Endothelial cell of umbilical vein (primary cell): ENCODE measurements around the gene DESI1. TPM values are rescaled to one million over a fixed set of nuclear protein-coding genes. Genes with fewer than 3 reads are reported as not detected.
A peak's percentile ranks its signal among the peaks of the same experiment; 100 is the strongest.
"Not testable (repeated sequence)": the region's sequence is repeated elsewhere in the genome, so short reads cannot be mapped to it uniquely, and the experiment has no call there.

Source experiments
- BruUV-seq: library from RNA; stranded (reverse); fragments of 400-500 nt; replicated peaks from 2 replicates; lab custom pipeline; 2021; lab: Mats Ljungman, UMichigan
- CTCF ChIA-PET: fragments of 300-600, 350-600 bp; sonication (Branson Sonifier 250); formaldehyde crosslinking; loops from one replicate; lab custom pipeline; 2021; ENCODE audit warnings: antibody characterized with exemption, inconsistent platforms; lab: Charles Lee
- POLR2A ChIA-PET: fragments of 300-600, 350-600 bp; sonication (Branson Sonifier 250); formaldehyde crosslinking; loops from one replicate; lab custom pipeline; 2021; ENCODE audit warnings: antibody characterized with exemption, inconsistent platforms; lab: Charles Lee
- DNase-seq: peaks from one replicate; pipeline ENCODE4 v3.0.0-alpha.2; 2011; ENCODE audit warnings: low read depth, low spot score
- FAIRE-seq: peaks from 2 replicates; lab custom pipeline; 2011; peaks lifted over from hg19 to GRCh38; lab: Jason Lieb, UNC
- H2AFZ ChIP-seq: 2 replicates; pipeline ENCODE4 v1.6.0; 2012; ENCODE audit warnings: low read depth, low read length, control low read depth, inconsistent platforms
- H3K27ac ChIP-seq: 2 replicates; pipeline ENCODE4 v1.5.1; 2011; ENCODE audit warnings: low read depth, mild to moderate bottlenecking, control low read depth, low read length, moderate library complexity; ENCODE audit not compliant: insufficient read depth
- H3K27me3 ChIP-seq, 2 experiments: 2 replicates each; pipeline versions ENCODE4 v1.6.0 to v1.6.1; 2011; ENCODE audit warnings: low read length in 2 of 2, mixed read lengths in 1 of 2; ENCODE audit not compliant: control insufficient read depth in 2 of 2, insufficient read depth in 2 of 2
- H3K36me3 ChIP-seq, 2 experiments: 2 replicates in 1 of 2; 3 replicates in 1 of 2; pipeline ENCODE4 v1.5.1; 2011; ENCODE audit warnings: low read length in 2 of 2, mild to moderate bottlenecking in 1 of 2, moderate library complexity in 1 of 2; ENCODE audit not compliant: control insufficient read depth in 2 of 2, insufficient read depth in 2 of 2; ENCODE audit errors: extremely low read depth in 1 of 2
- H3K4me1 ChIP-seq: 3 replicates; pipeline ENCODE4 v1.5.1; 2011; ENCODE audit warnings: mild to moderate bottlenecking, low read length; ENCODE audit not compliant: control insufficient read depth, insufficient read depth; ENCODE audit errors: extremely low read depth
- H3K4me2 ChIP-seq: 2 replicates; pipeline ENCODE4 v1.6.1; 2011; ENCODE audit warnings: low read length, control low read depth, mixed read lengths; ENCODE audit not compliant: insufficient read depth
- H3K4me3 ChIP-seq, 3 experiments: fragments of 200-600 bp in 1 of 3; sonication (generic), shearing (Covaris generic) in 1 of 3; replicated peaks in 1 of 3; 2 replicates each; pipeline ENCODE4 v1.5.1; 2011 to 2016; ENCODE audit warnings: control low read depth in 3 of 3, low read length in 3 of 3, mild to moderate bottlenecking in 2 of 3, inconsistent platforms in 1 of 3, low read depth in 1 of 3, moderate library complexity in 1 of 3; ENCODE audit not compliant: insufficient read depth in 1 of 3
- H3K79me2 ChIP-seq: 2 replicates; pipeline ENCODE4 v1.6.0; 2012; ENCODE audit warnings: low read length, inconsistent platforms; ENCODE audit not compliant: control insufficient read depth, insufficient read depth
- H3K9ac ChIP-seq: replicated peaks from 2 replicates; pipeline ENCODE3; 2011; ENCODE audit warnings: low read length, control low read depth; ENCODE audit not compliant: insufficient read depth; ENCODE audit errors: extremely low read depth
- H3K9me1 ChIP-seq: replicated peaks from 3 replicates; pipeline ENCODE4 v1.6.0; 2011; ENCODE audit warnings: mild to moderate bottlenecking, low read length; ENCODE audit not compliant: control insufficient read depth, insufficient read depth; ENCODE audit errors: extremely low read depth
- H3K9me3 ChIP-seq: replicated peaks from 2 replicates; pipeline ENCODE4 v1.5.1; 2012; ENCODE audit warnings: low read length, inconsistent platforms; ENCODE audit not compliant: control insufficient read depth, insufficient read depth
- H4K20me1 ChIP-seq: replicated peaks from 2 replicates; pipeline ENCODE3; 2011; ENCODE audit warnings: mild to moderate bottlenecking, low read length; ENCODE audit not compliant: control insufficient read depth, insufficient read depth; ENCODE audit errors: extremely low read depth
- EZH2 ChIP-seq: IDR thresholded peaks from 2 replicates; pipeline ENCODE4 v1.6.1; 2012; ENCODE audit warnings: borderline replicate concordance, low read depth, mild to moderate bottlenecking, moderate library complexity, low read length, inconsistent platforms; ENCODE audit not compliant: severe bottlenecking
- FOS ChIP-seq: IDR thresholded peaks from 2 replicates; pipeline ENCODE4 v1.6.1; 2011; ENCODE audit warnings: mild to moderate bottlenecking, low read length, moderate library complexity, borderline replicate concordance; ENCODE audit not compliant: insufficient read depth
- GATA2 ChIP-seq: IDR thresholded peaks from 2 replicates; pipeline ENCODE4 v1.7.0; 2011; ENCODE audit warnings: low read depth, mild to moderate bottlenecking, moderate library complexity, mixed read lengths, low read length; ENCODE audit not compliant: insufficient read length, insufficient read depth
- JUN ChIP-seq: IDR thresholded peaks from 2 replicates; pipeline ENCODE4 v1.6.1; 2011; ENCODE audit warnings: borderline replicate concordance, low read depth; ENCODE audit not compliant: insufficient read length, insufficient read depth
- MYC ChIP-seq: IDR thresholded peaks from one replicate; pipeline ENCODE4 v1.6.1; 2011; ENCODE audit warnings: mild to moderate bottlenecking, low read depth, low read length
- POLR2A ChIP-seq: IDR thresholded peaks from 2 replicates; pipeline ENCODE4 v1.6.1; 2012; ENCODE audit warnings: low read depth, mild to moderate bottlenecking, control low read depth, low read length
- POLR2AphosphoS5 ChIP-seq: IDR thresholded peaks from 2 replicates; pipeline ENCODE4 v1.6.1; 2012; ENCODE audit warnings: low read depth, mild to moderate bottlenecking, control low read depth, low read length, moderate library complexity; ENCODE audit not compliant: insufficient read depth
- dilution Hi-C: fragments of 300-500 bp; cut with MboI; formaldehyde crosslinking; loops from one replicate; pipeline ENCODE4 v1.15.0; 2019; ENCODE audit warnings: low sequenced_read_pairs; ENCODE audit not compliant: extremely low pct_ligation_motif_present
- intact Hi-C: fragments of 100-400 bp; cut with micrococcal nuclease; formaldehyde crosslinking; loops from one replicate; pipeline ENCODE4 v1.10.0; 2022
- polyA plus RNA-seq, 4 experiments: library from polyadenylated mRNA; depleted of rRNA in 3 of 4; stranded (reverse) in 3 of 4; unstranded in 1 of 4; fragments of >200 nt; gene quantifications; 2 replicates each; pipeline versions ENCODE4 v1.2.1 to v1.2.3, GENCODE V29; 2011 to 2012; ENCODE audit warnings: missing spikeins in 1 of 4
- total RNA-seq: library from RNA; stranded (reverse); gene quantifications from 2 replicates; pipeline ENCODE4 v1.2.3, GENCODE V29; 2021
- TF ChIP-seq, protein P1 (sequence below): IDR thresholded peaks from 2 replicates; pipeline ENCODE4 v1.6.1; 2011; ENCODE audit not compliant: insufficient read depth, insufficient read length
- TF ChIP-seq, protein P2 (sequence below), 2 donors: IDR thresholded peaks; 1 replicate in 1 of 2; 2 replicates in 1 of 2; pipeline ENCODE4 v1.5.1; 2011; ENCODE audit warnings: low read length in 2 of 2, mild to moderate bottlenecking in 2 of 2, moderate library complexity in 2 of 2, control low read depth in 1 of 2, inconsistent platforms in 1 of 2, low read depth in 1 of 2; ENCODE audit not compliant: insufficient read depth in 1 of 2; ENCODE audit errors: extremely low read depth in 1 of 2

DESI1 gene
- total and polyA plus RNA-seq, 2 donors (not counting 3 experiments of a cell fraction or from before 2014, with no cell fraction given): 36.8 to 59.1 TPM

- intact Hi-C loops (no loop called here), dilution Hi-C loops (no loop called here)
- no peak for TF ChIP-seq POLR2AphosphoS5
- TF ChIP-seq, protein P1, sequence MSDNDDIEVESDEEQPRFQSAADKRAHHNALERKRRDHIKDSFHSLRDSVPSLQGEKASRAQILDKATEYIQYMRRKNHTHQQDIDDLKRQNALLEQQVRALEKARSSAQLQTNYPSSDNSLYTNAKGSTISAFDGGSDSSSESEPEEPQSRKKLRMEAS: no peak
- TF ChIP-seq JUN: no peak
- no peak for TF ChIP-seq GATA2
- TF ChIP-seq POLR2A: no peak
- no peak for TF ChIP-seq MYC
- no peak for TF ChIP-seq FOS
- TF ChIP-seq, protein P2, sequence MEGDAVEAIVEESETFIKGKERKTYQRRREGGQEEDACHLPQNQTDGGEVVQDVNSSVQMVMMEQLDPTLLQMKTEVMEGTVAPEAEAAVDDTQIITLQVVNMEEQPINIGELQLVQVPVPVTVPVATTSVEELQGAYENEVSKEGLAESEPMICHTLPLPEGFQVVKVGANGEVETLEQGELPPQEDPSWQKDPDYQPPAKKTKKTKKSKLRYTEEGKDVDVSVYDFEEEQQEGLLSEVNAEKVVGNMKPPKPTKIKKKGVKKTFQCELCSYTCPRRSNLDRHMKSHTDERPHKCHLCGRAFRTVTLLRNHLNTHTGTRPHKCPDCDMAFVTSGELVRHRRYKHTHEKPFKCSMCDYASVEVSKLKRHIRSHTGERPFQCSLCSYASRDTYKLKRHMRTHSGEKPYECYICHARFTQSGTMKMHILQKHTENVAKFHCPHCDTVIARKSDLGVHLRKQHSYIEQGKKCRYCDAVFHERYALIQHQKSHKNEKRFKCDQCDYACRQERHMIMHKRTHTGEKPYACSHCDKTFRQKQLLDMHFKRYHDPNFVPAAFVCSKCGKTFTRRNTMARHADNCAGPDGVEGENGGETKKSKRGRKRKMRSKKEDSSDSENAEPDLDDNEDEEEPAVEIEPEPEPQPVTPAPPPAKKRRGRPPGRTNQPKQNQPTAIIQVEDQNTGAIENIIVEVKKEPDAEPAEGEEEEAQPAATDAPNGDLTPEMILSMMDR (IDR thresholded peaks at IDR 0.05; ENCODE audit: extremely low read depth in 1 of 2, insufficient read depth in 1 of 2, low read depth in 1 of 2, low read length in 2 of 2): no peak
- TF ChIP-seq EZH2: no peak
- no peak for DNase-seq
- Histone ChIP-seq H3K4me2 (no peak overlapping the region), H4K20me1 (no peaks in the 10 kb centered on the region), H3K36me3 (peaks cover 3 to 5% of the 10 kb centered on the region in 2 experiments), H3K79me2 (no peaks in the 10 kb centered on the region), H3K4me3 (no peak overlapping the region), H3K9ac (no peak overlapping the region), H3K9me3 (no peaks in the 10 kb centered on the region), H3K9me1 (no peaks in the 10 kb centered on the region), H3K27ac (no peak overlapping the region), H3K27me3 (no peaks in the 10 kb centered on the region), H2AFZ (no peak overlapping the region), H3K4me1 (peaks cover 15% of the 10 kb centered on the region)
- CTCF ChIA-PET: interaction anchor here (1.4 kb wide), 1 partner anchor 192 kb away, joined by 7 read pairs; no protein-coding TSS in a partner anchor
- POLR2A ChIA-PET: no interaction called here
- FAIRE-seq: peak; percentile 15
- BruUV-seq: no TSS peak
Observed at GRCh38 chr22:41595703-41596102, 25.1 kb downstream of the DESI1 start.

DNA sequence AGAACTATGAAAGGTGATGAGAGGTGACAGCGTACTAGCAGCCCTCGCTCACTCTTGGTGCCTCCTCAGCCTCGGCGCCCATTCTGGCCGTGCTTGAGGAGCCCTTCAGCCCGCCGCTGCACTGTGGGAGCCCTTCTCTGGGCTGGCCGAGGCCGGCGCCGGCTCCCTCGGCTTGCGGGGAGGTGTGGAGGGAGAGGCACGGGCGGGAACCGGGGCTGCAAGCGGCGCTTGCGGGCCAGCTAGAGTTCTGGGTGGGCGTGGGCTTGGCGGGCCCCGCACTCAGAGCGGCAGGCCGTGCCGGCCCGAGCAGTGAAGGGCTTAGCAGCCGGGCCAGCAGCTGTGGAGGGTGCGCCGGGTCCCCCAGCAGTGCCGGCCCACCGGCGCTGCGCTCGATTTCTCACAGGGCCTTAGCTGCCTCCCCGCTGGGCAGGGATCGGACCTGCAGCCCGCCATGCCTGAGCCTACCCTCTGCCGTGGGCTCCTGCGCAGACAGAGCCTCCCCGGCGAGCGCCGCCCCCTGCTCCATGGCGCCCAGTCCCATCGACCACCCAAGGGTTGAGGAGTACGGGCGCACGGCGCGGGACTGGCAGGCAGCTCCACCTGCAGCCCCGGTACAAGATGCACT, 27.4 kb downstream of the DESI1 start:
- H3K27me3 ChIP-seq, H3K9me3 ChIP-seq, H3K9ac ChIP-seq, H3K4me3 ChIP-seq, H3K9me1 ChIP-seq, H4K20me1 ChIP-seq, H3K79me2 ChIP-seq, DNase-seq, BruUV-seq, dilution Hi-C loops, FAIRE-seq, H3K27ac ChIP-seq, H3K36me3 ChIP-seq, H3K4me2 ChIP-seq, intact Hi-C loops, H2AFZ ChIP-seq, POLR2A ChIA-PET: not testable (repeated sequence)
- peaks cover 17% of the 10 kb centered on the region for H3K4me1 ChIP-seq
- CTCF ChIA-PET: interaction anchor here (0.8 to 1.4 kb wide), 3 partner anchors 12 to 76 kb away, joined by 3 to 4 read pairs (median 3); no protein-coding TSS in a partner anchor
